Mesodermal cell (in vitro differentiated cells): ENCODE data around the gene CD72.

Source experiments
- H3K27ac ChIP-seq: 2 replicates; pipeline ENCODE4 v1.7.0; 2013; ENCODE audit warnings: mild to moderate bottlenecking, low read depth, low read length, moderate library complexity; ENCODE audit not compliant: severe bottlenecking
- H3K36me3 ChIP-seq: 2 replicates; pipeline ENCODE4 v1.7.1; 2013; ENCODE audit warnings: mild to moderate bottlenecking, low read length, moderate library complexity; ENCODE audit not compliant: control insufficient read depth, insufficient read depth
- H3K4me1 ChIP-seq: one replicate; pipeline ENCODE4 v1.7.1; 2013; ENCODE audit warnings: mild to moderate bottlenecking, low read length; ENCODE audit not compliant: insufficient read depth, control insufficient read depth, poor library complexity, severe bottlenecking
- H3K4me3 ChIP-seq: 2 replicates; pipeline ENCODE4 v1.7.0; 2013; ENCODE audit warnings: low read length, control low read depth, mild to moderate bottlenecking; ENCODE audit not compliant: insufficient read depth, poor library complexity, severe bottlenecking; ENCODE audit errors: extremely low read depth
- H3K9me3 ChIP-seq: 2 replicates; pipeline ENCODE4 v1.7.1; 2013; ENCODE audit warnings: mild to moderate bottlenecking, low read length, moderate library complexity; ENCODE audit not compliant: control insufficient read depth
- WGBS, 2 experiments: methylation state at CpG; one replicate each; pipeline ENCODE4 v1.1.5; 2013; ENCODE audit warnings: missing lambda C conversion rate in 2 of 2; ENCODE audit not compliant: insufficient coverage in 2 of 2; 5-methylcytosine and 5-hydroxymethylcytosine counted together

CD72 gene

GRCh38 chr9:35563791-35564197 is 54.4 kb downstream of the CD72 start:
- 36 to 66% methylated on average over 8 to 14 of the region's 14 CpGs for WGBS, 2 experiments
- H3K4me3 ChIP-seq: no peak overlapping the region
- no peaks in the 10 kb centered on the region for H3K9me3 ChIP-seq
- H3K4me1 ChIP-seq: peaks cover 9% of the 10 kb centered on the region
- H3K27ac ChIP-seq: no peak overlapping the region
- H3K36me3 ChIP-seq: peaks cover 18% of the 10 kb centered on the region

DNA sequence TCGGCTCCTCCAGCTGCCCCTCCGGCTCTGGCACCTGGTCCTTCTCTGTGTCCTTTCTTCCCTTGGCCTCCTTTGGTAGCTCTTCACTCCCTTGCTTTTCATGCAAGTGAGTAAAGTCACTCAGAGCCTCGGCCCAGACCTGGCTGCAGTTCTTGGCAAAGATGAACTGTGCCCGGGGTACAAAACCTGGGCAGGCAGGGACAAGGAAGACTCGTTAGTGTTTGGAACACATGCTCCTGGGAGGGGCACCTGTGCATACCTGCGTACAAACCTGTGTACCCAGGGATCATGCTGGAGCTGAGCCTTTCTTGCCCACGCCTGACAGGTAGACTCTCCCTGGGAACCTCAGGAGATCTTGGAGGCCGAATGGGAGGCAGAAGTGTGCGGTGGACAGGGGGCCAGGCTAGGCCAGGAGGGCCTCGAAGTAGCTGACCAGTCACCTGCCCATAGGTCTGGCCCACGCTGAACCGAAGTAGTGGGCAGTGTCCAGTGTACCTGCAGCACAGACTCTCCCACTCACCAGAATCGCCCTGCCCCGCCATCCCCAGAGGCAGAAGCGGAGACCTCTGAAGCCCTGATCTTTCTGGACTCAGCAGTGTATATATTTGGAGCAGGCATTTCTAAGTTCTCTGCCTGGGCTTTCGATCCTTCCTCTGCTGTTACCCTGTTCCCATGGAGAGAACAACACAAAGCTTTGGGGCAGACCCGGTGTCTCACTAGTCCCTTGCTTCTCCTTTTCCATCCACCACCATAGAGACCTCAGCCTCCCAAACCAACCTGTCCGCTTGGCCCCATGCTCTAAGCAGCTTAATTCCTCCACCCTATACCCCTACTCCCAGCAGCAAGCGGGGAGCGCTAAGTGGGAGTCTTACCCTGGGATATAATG is 55.1 kb downstream of the CD72 start:
- H3K4me1 ChIP-seq: peaks cover 9% of the 10 kb centered on the region
- no peak overlapping the region for H3K27ac ChIP-seq
- no peaks in the 10 kb centered on the region for H3K9me3 ChIP-seq
- peaks cover 25% of the 10 kb centered on the region for H3K36me3 ChIP-seq
- H3K4me3 ChIP-seq: no peak overlapping the region
- WGBS, 2 experiments: 95 to 96% methylated on average over 13 to 16 of the region's 20 CpGs

DNA sequence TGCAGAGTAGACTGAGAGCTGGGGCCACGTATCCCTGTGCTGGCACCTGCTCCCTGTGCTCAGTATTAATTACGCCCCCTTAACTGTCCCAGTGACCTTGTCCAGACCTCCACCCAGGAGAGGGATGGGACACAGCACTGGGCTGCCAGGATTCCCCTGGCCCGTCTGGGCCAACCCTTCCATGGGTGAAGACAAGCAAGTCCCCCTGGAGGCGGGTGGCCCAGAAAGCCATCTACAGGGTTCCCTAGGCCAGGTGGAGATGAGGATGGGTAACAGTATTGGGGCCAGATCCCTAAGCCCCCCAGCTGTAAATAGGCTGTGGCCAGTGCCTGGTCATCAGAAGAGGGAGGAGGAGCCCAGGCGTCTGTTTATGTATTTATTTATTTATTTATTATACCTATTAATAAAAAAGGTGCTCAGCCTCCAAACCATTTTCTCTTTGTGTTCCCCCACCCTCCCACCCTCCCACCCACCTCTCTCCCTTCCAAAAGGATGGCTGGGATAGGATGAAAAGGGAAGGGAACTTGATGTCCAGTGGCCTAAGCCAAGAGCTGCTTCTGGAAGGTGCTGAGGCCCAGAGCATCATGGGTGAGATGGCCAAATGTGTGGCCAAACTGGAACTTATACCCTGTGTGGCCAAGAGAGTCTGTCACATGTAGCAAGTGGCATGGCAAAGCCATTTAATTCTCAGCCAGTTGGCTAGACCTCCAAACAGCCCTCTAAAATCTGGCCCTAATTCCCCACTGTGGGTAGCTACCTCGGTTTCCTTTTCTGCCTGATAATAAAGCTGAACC is 56.5 kb downstream of the CD72 start:
- Histone ChIP-seq H3K4me3 (no peak overlapping the region), H3K4me1 (peaks cover 9% of the 10 kb centered on the region), H3K27ac (no peak overlapping the region), H3K9me3 (no peaks in the 10 kb centered on the region), H3K36me3 (peaks cover 40% of the 10 kb centered on the region)
- 96 to 98% methylated on average over 3 to 5 of the region's 6 CpGs for WGBS, 2 experiments

GRCh38 chr9:35560625-35561337 is 57.4 kb downstream of the CD72 start:
- H3K4me1 ChIP-seq: peaks cover 9% of the 10 kb centered on the region
- WGBS, 2 experiments: 87 to 95% methylated on average over 15 to 19 of the region's 24 CpGs
- H3K4me3 ChIP-seq: no peak overlapping the region
- no peak overlapping the region for H3K27ac ChIP-seq
- H3K36me3 ChIP-seq: peaks cover 48% of the 10 kb centered on the region
- no peaks in the 10 kb centered on the region for H3K9me3 ChIP-seq
